Gastroesophageal sphincter (tissue), 3 donors: ENCODE data around the gene MVB12B.

Source experiments
- EP300 ChIP-seq: sonication (generic); formaldehyde crosslinking; IDR thresholded peaks from one replicate; pipeline ENCODE4 v1.6.1; 2017; ENCODE audit warnings: antibody characterized with exemption, mild to moderate bottlenecking
- POLR2A ChIP-seq, 2 donors: fragments of 450-650 bp; IDR thresholded peaks; one replicate each; pipeline ENCODE4 v1.6.1; 2017; ENCODE audit warnings: antibody characterized with exemption in 2 of 2, mild to moderate bottlenecking in 2 of 2, moderate library complexity in 1 of 2
- POLR2AphosphoS5 ChIP-seq: sonication (generic); formaldehyde crosslinking; IDR thresholded peaks from one replicate; pipeline ENCODE4 v1.6.1; 2017; ENCODE audit warnings: antibody characterized with exemption
- TF ChIP-seq, protein P1 (sequence below), 4 experiments: fragments of 200-600 bp in 2 of 4; fragments of 450-650 bp in 2 of 4; sonication (generic) in 1 of 4; IDR thresholded peaks; one replicate each; pipeline ENCODE4 v1.5.1; 2017 to 2019; ENCODE audit warnings: antibody characterized with exemption in 4 of 4, mild to moderate bottlenecking in 2 of 4, moderate library complexity in 2 of 4

DNA sequence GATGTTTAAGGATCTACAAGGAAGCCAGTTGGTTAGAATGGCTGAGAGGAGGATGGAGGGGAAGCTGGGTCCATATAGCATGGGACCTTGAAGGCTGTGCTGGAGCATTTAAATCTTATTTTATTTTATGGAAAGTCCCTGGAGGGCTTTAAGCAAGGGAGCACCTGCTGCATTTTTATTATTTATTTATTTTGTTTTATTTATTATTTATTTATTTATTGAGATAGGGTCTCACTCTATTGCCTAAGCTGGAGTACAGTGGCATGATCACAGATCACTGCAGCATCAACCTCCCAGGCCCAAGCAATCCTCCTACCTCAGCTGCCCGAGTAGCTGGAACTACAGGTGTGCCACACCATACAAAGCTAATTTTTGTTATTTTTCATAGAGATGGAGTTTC is 4.9 kb upstream of the MVB12B start:
- TF ChIP-seq, protein P1, sequence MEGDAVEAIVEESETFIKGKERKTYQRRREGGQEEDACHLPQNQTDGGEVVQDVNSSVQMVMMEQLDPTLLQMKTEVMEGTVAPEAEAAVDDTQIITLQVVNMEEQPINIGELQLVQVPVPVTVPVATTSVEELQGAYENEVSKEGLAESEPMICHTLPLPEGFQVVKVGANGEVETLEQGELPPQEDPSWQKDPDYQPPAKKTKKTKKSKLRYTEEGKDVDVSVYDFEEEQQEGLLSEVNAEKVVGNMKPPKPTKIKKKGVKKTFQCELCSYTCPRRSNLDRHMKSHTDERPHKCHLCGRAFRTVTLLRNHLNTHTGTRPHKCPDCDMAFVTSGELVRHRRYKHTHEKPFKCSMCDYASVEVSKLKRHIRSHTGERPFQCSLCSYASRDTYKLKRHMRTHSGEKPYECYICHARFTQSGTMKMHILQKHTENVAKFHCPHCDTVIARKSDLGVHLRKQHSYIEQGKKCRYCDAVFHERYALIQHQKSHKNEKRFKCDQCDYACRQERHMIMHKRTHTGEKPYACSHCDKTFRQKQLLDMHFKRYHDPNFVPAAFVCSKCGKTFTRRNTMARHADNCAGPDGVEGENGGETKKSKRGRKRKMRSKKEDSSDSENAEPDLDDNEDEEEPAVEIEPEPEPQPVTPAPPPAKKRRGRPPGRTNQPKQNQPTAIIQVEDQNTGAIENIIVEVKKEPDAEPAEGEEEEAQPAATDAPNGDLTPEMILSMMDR (IDR thresholded peaks at IDR 0.05): no peak
- TF ChIP-seq EP300 (no peak), POLR2A (IDR thresholded peaks at IDR 0.05) (no peak), POLR2AphosphoS5 (no peak)
